ENCODE measurements around the gene RNF144B. TPM values are rescaled to one million over a fixed set of nuclear protein-coding genes. Genes with fewer than 3 reads are reported as not detected.
"Not testable (repeated sequence)": the region's sequence is repeated elsewhere in the genome, so short reads cannot be mapped to it uniquely, and the experiment has no call there.

RNF144B gene
- total and polyA plus RNA-seq, 4 experiments from 2014 or later = 0.93 to 5.8 (median 3.2) TPM

GRCh38 chr6:18349386-18349785 lies 37.8 kb upstream of the RNF144B start:
- ChIA-PET CTCF (ENCODE audit: partially characterized antibody) (no interaction called here), POLR2A (ENCODE audit: partially characterized antibody) (no interaction called here)
- H3K36me3 ChIP-seq (ENCODE audit: insufficient read depth, low read length) = no peaks in the 10 kb centered on the region

GRCh38 chr6:18350271-18350670 lies 36.9 kb upstream of the RNF144B start:
- H3K4me3 Mint-ChIP-seq = no peak overlapping the region
- Histone ChIP-seq H3K27ac (ENCODE audit: low read depth, low read length) (no peak overlapping the region), H3K4me3 (ENCODE audit: low read length in 2 of 2) (no peak overlapping the region), H3K36me3 (ENCODE audit: insufficient read depth, low read length) (no peaks in the 10 kb centered on the region), H3K4me1 (ENCODE audit: insufficient read depth, low read length) (no peaks in the 10 kb centered on the region), H3K9me3 (ENCODE audit: control insufficient read depth in 1 of 2, low read length in 2 of 2) (no peaks in the 10 kb centered on the region), H3K27me3 (ENCODE audit: insufficient read depth, low read length) (no peaks in the 10 kb centered on the region)
- no peaks in the 10 kb centered on the region for H3K4me1 Mint-ChIP-seq
- intact Hi-C loops (cut with micrococcal nuclease) = no loop called here
- POLR2A ChIA-PET (ENCODE audit: partially characterized antibody) = no interaction called here
- DNase-seq = no peak
- H3K36me3 Mint-ChIP-seq = no peaks in the 10 kb centered on the region
- CTCF ChIA-PET (ENCODE audit: partially characterized antibody) = no interaction called here
- peaks cover 6 to 17% of the 10 kb centered on the region in 2 donors for H3K27me3 Mint-ChIP-seq
- H3K9me3 Mint-ChIP-seq = no peaks in the 10 kb centered on the region
- no peak overlapping the region for H3K27ac Mint-ChIP-seq

More at GRCh38 chr6:18349386-18349785, 37.8 kb upstream of the RNF144B start:
- H3K9me3 ChIP-seq (ENCODE audit: control insufficient read depth in 1 of 2, low read length in 2 of 2) = no peaks in the 10 kb centered on the region
- H3K27ac Mint-ChIP-seq = no peak overlapping the region
- H3K4me1 Mint-ChIP-seq = no peaks in the 10 kb centered on the region
- no peaks in the 10 kb centered on the region for H3K36me3 Mint-ChIP-seq
- H3K27me3 Mint-ChIP-seq = peaks cover 6 to 17% of the 10 kb centered on the region in 2 donors
- intact Hi-C loops (cut with micrococcal nuclease) = no loop called here
- no peaks in the 10 kb centered on the region for H3K9me3 Mint-ChIP-seq
- no peak for DNase-seq
- H3K4me1 ChIP-seq (ENCODE audit: insufficient read depth, low read length) = no peaks in the 10 kb centered on the region
- H3K4me3 Mint-ChIP-seq = no peak overlapping the region
- H3K4me3 ChIP-seq (ENCODE audit: low read length in 2 of 2) = no peak overlapping the region
- no peaks in the 10 kb centered on the region for H3K27me3 ChIP-seq (ENCODE audit: insufficient read depth, low read length)
- H3K27ac ChIP-seq (ENCODE audit: low read depth, low read length) = no peak overlapping the region

GRCh38 chr6:18350712-18351111 lies 36.4 kb upstream of the RNF144B start:
- Histone ChIP-seq H3K27ac (ENCODE audit: low read depth, low read length) (no peak overlapping the region), H3K36me3 (ENCODE audit: insufficient read depth, low read length) (no peaks in the 10 kb centered on the region), H3K27me3 (ENCODE audit: insufficient read depth, low read length) (no peaks in the 10 kb centered on the region), H3K4me1 (ENCODE audit: insufficient read depth, low read length) (no peaks in the 10 kb centered on the region), H3K4me3 (ENCODE audit: low read length in 2 of 2) (no peak overlapping the region), H3K9me3 (ENCODE audit: control insufficient read depth in 1 of 2, low read length in 2 of 2) (no peaks in the 10 kb centered on the region)
- Mint-ChIP-seq H3K9me3 (no peaks in the 10 kb centered on the region), H3K4me1 (no peaks in the 10 kb centered on the region), H3K4me3 (no peak overlapping the region), H3K36me3 (no peaks in the 10 kb centered on the region), H3K27me3 (peaks cover 7 to 17% of the 10 kb centered on the region in 2 donors), H3K27ac (no peak overlapping the region)
- ChIA-PET POLR2A (ENCODE audit: partially characterized antibody) (no interaction called here), CTCF (ENCODE audit: partially characterized antibody) (no interaction called here)
- no peak for DNase-seq
- intact Hi-C loops (cut with micrococcal nuclease) = no loop called here

GRCh38 chr6:18352001-18352400 lies 35.1 kb upstream of the RNF144B start:
- no peaks in the 10 kb centered on the region for H3K27me3 ChIP-seq (ENCODE audit: insufficient read depth, low read length)
- CTCF ChIA-PET (ENCODE audit: partially characterized antibody) = no interaction called here
- H3K9me3 ChIP-seq (ENCODE audit: control insufficient read depth in 1 of 2, low read length in 2 of 2) = no peaks in the 10 kb centered on the region
- no peaks in the 10 kb centered on the region for H3K4me1 ChIP-seq (ENCODE audit: insufficient read depth, low read length)
- intact Hi-C loops (cut with micrococcal nuclease) = no loop called here
- Mint-ChIP-seq H3K27me3 (peaks cover 13 to 14% of the 10 kb centered on the region in 2 donors), H3K4me3 (no peak overlapping the region), H3K27ac (no peak overlapping the region), H3K36me3 (no peaks in the 10 kb centered on the region), H3K9me3 (peaks cover 0 to 2% (median 0%) of the 10 kb centered on the region in 8 donors), H3K4me1 (no peaks in the 10 kb centered on the region)
- no peak overlapping the region for H3K4me3 ChIP-seq (ENCODE audit: low read length in 2 of 2)
- H3K36me3 ChIP-seq (ENCODE audit: insufficient read depth, low read length) = no peaks in the 10 kb centered on the region
- no peak overlapping the region for H3K27ac ChIP-seq (ENCODE audit: low read depth, low read length)
- DNase-seq = no peak
- POLR2A ChIA-PET (ENCODE audit: partially characterized antibody) = no interaction called here

- Mint-ChIP-seq H3K27ac (no peak overlapping the region), H3K36me3 (no peaks in the 10 kb centered on the region), H3K4me1 (no peaks in the 10 kb centered on the region), H3K27me3 (peaks cover 12 to 15% of the 10 kb centered on the region in 2 donors), H3K9me3 (peaks cover 0 to 5% (median 2%) of the 10 kb centered on the region in 8 donors), H3K4me3 (no peak overlapping the region)
- H3K4me1 ChIP-seq (ENCODE audit: insufficient read depth, low read length) = no peaks in the 10 kb centered on the region
- intact Hi-C loops (cut with micrococcal nuclease) = no loop called here
- H3K9me3 ChIP-seq (ENCODE audit: control insufficient read depth in 1 of 2, low read length in 2 of 2) = no peaks in the 10 kb centered on the region
- no peak for DNase-seq
- ChIA-PET POLR2A (ENCODE audit: partially characterized antibody) (no interaction called here), CTCF (ENCODE audit: partially characterized antibody) (no interaction called here)
- H3K27ac ChIP-seq (ENCODE audit: low read depth, low read length) = no peak overlapping the region
- no peaks in the 10 kb centered on the region for H3K27me3 ChIP-seq (ENCODE audit: insufficient read depth, low read length)
- no peak overlapping the region for H3K4me3 ChIP-seq (ENCODE audit: low read length in 2 of 2)
- no peaks in the 10 kb centered on the region for H3K36me3 ChIP-seq (ENCODE audit: insufficient read depth, low read length)
Observed at GRCh38 chr6:18352842-18353241, 34.3 kb upstream of the RNF144B start.

GRCh38 chr6:18353251-18353650 lies 33.9 kb upstream of the RNF144B start:
- H3K4me1 ChIP-seq (ENCODE audit: insufficient read depth, low read length) = no peaks in the 10 kb centered on the region
- Mint-ChIP-seq H3K4me1 (no peaks in the 10 kb centered on the region), H3K9me3 (peaks cover 0 to 9% (median 5%) of the 10 kb centered on the region in 8 donors), H3K27me3 (peaks cover 14 to 15% of the 10 kb centered on the region in 2 donors), H3K27ac (no peak overlapping the region), H3K4me3 (no peak overlapping the region), H3K36me3 (no peaks in the 10 kb centered on the region)
- H3K4me3 ChIP-seq (ENCODE audit: low read length in 2 of 2) = no peak overlapping the region
- no peaks in the 10 kb centered on the region for H3K9me3 ChIP-seq (ENCODE audit: control insufficient read depth in 1 of 2, low read length in 2 of 2)
- H3K27ac ChIP-seq (ENCODE audit: low read depth, low read length) = no peak overlapping the region
- intact Hi-C loops (cut with micrococcal nuclease) = no loop called here
- no peaks in the 10 kb centered on the region for H3K27me3 ChIP-seq (ENCODE audit: insufficient read depth, low read length)
- POLR2A ChIA-PET (ENCODE audit: partially characterized antibody) = no interaction called here
- CTCF ChIA-PET (ENCODE audit: partially characterized antibody) = no interaction called here
- no peaks in the 10 kb centered on the region for H3K36me3 ChIP-seq (ENCODE audit: insufficient read depth, low read length)
- no peak for DNase-seq

- POLR2A ChIA-PET (ENCODE audit: partially characterized antibody); CTCF ChIA-PET (ENCODE audit: partially characterized antibody); H3K4me1 Mint-ChIP-seq; DNase-seq; H3K27me3 ChIP-seq (ENCODE audit: insufficient read depth, low read length); H3K36me3 ChIP-seq (ENCODE audit: insufficient read depth, low read length); H3K9me3 ChIP-seq (ENCODE audit: control insufficient read depth in 1 of 2, low read length in 2 of 2); H3K27ac ChIP-seq (ENCODE audit: low read depth, low read length); H3K4me3 ChIP-seq (ENCODE audit: low read length in 2 of 2); H3K4me1 ChIP-seq (ENCODE audit: insufficient read depth, low read length); intact Hi-C loops (cut with micrococcal nuclease); H3K27ac Mint-ChIP-seq; H3K36me3 Mint-ChIP-seq; H3K4me3 Mint-ChIP-seq: not testable (repeated sequence)
- Mint-ChIP-seq H3K9me3 (peaks cover 0 to 15% (median 9%) of the 10 kb centered on the region in 8 donors), H3K27me3 (peaks cover 17 to 25% of the 10 kb centered on the region in 2 donors)
Observed at GRCh38 chr6:18357546-18357945, 29.6 kb upstream of the RNF144B start.

All from CD4-positive, alpha-beta memory T cell (primary cell).